Measurements from ENCODE around the gene EHF.

GRCh38 chr11:34659096-34659733, 38.3 kb downstream of the EHF start:
- no peak for TF ChIP-seq POLR2AphosphoS5 (IDR thresholded peaks at IDR 0.05)
- TF ChIP-seq CTCF (IDR thresholded peaks at IDR 0.05), result no peak

Measured in stomach (tissue), 4 donors.